K562 (cell line): ENCODE data around the gene CREB5. TPM values are rescaled to one million over a fixed set of nuclear protein-coding genes. Genes with fewer than 3 reads are reported as not detected.
A peak's percentile ranks its signal among the peaks of the same experiment; 100 is the strongest.

Experiments used
- ATAC-seq: fragments of 200-7000 bp; cut with Tn5 transposase; 3 replicates; pipeline ENCODE4 v1.9.1; 2020; ENCODE audit warnings: moderate library complexity
- BruUV-seq: library from RNA; stranded (reverse); fragments of 400-500 nt; replicated peaks from 2 replicates; lab custom pipeline; 2021; lab: Mats Ljungman, UMichigan
- CTCF ChIA-PET: fragments of 300-600 bp; formaldehyde crosslinking; extraction: SDS; loops from one replicate; lab custom pipeline; 2021; ENCODE audit warnings: low intra/inter-chr PET ratio; lab: Yijun Ruan, JAX
- POLR2A ChIA-PET: fragments of 300-600, 350-650 bp; sonication (Branson Sonifier 250); formaldehyde crosslinking; extraction: SDS; loops from one replicate; lab custom pipeline; 2021; ENCODE audit warnings: antibody characterized with exemption, inconsistent platforms; lab: Yijun Ruan, JAX
- DNase-seq, 4 experiments: peaks; one replicate each; pipeline versions ENCODE4 v3.0.0 to v3.0.0-alpha.2; 2011 to 2018; ENCODE audit warnings: low spot score in 3 of 4, mixed read lengths in 3 of 4; ENCODE audit errors: extremely low read depth in 1 of 4
- FAIRE-seq: peaks from 2 replicates; lab custom pipeline; 2011; peaks lifted over from hg19 to GRCh38; lab: Jason Lieb, UNC
- H2AFZ ChIP-seq: 2 replicates; pipeline ENCODE4 v1.6.0; 2011; ENCODE audit warnings: low read depth, low read length, control low read depth, inconsistent platforms
- H3K27ac ChIP-seq: fragments of 200-600 bp; 3 replicates; pipeline ENCODE4 v1.8.0; 2011; ENCODE audit warnings: low read depth, mild to moderate bottlenecking, control low read depth, inconsistent platforms, low read length, moderate library complexity, mixed read lengths; ENCODE audit errors: extremely low read depth
- H3K27me3 ChIP-seq, 2 experiments: fragments of 300-600 bp in 1 of 2; 2 replicates in 1 of 2; 3 replicates in 1 of 2; pipeline versions ENCODE4 v1.6.0 to v1.8.0; 2011; ENCODE audit warnings: inconsistent platforms in 2 of 2, low read length in 2 of 2, mild to moderate bottlenecking in 1 of 2, mixed read lengths in 1 of 2, moderate library complexity in 1 of 2; ENCODE audit not compliant: control insufficient read depth in 2 of 2, insufficient read depth in 2 of 2
- H3K36me3 ChIP-seq: fragments of 300-600 bp; 3 replicates; pipeline ENCODE4 v1.8.0; 2011; ENCODE audit warnings: mild to moderate bottlenecking, low read length, inconsistent platforms; ENCODE audit not compliant: control insufficient read depth, insufficient read depth
- H3K4me1 ChIP-seq, 2 experiments: fragments of 200-600 bp in 1 of 2; replicated peaks in 1 of 2; 2 replicates in 1 of 2; 3 replicates in 1 of 2; pipeline versions ENCODE4 v1.5.1 to v1.8.0; 2011; ENCODE audit warnings: inconsistent platforms in 2 of 2, low read length in 2 of 2, mild to moderate bottlenecking in 1 of 2, mixed read lengths in 1 of 2, moderate library complexity in 1 of 2; ENCODE audit not compliant: control insufficient read depth in 2 of 2, insufficient read depth in 2 of 2
- H3K4me2 ChIP-seq: 2 replicates; pipeline ENCODE4 v1.6.1; 2011; ENCODE audit warnings: low read length, control low read depth, inconsistent platforms, mixed read lengths; ENCODE audit not compliant: insufficient read depth
- H3K4me3 ChIP-seq: fragments of 200-600 bp; sonication (generic), shearing (Covaris generic); 2 replicates; pipeline ENCODE4 v1.5.1; 2016; ENCODE audit warnings: control low read depth, inconsistent platforms
- H3K79me2 ChIP-seq: fragments of 200-600 bp; 3 replicates; pipeline ENCODE4 v1.8.0; 2011; ENCODE audit warnings: low read length, inconsistent platforms; ENCODE audit not compliant: control insufficient read depth, insufficient read depth
- H3K9ac ChIP-seq, 2 experiments: 2 replicates each; pipeline versions ENCODE4 v1.6.0 to v1.6.1; 2011; ENCODE audit warnings: low read depth in 2 of 2, low read length in 2 of 2, control low read depth in 1 of 2, inconsistent platforms in 1 of 2, mild to moderate bottlenecking in 1 of 2, mixed read lengths in 1 of 2; ENCODE audit not compliant: insufficient read depth in 1 of 2
- H3K9me1 ChIP-seq: one replicate; pipeline ENCODE4 v1.6.0; 2011; ENCODE audit warnings: inconsistent platforms, mild to moderate bottlenecking, low read length, moderate library complexity; ENCODE audit not compliant: control insufficient read depth, insufficient read depth
- H3K9me3 ChIP-seq: replicated peaks from 2 replicates; pipeline ENCODE4 v1.5.1; 2011; ENCODE audit warnings: low read depth, low read length, inconsistent platforms; ENCODE audit not compliant: control insufficient read depth, insufficient read depth
- H4K20me1 ChIP-seq: replicated peaks from 2 replicates; pipeline ENCODE4 v1.6.1; 2011; ENCODE audit warnings: low read length, inconsistent platforms, mixed read lengths; ENCODE audit not compliant: control insufficient read depth, insufficient read depth
- CCNT2 ChIP-seq: IDR thresholded peaks from 2 replicates; pipeline ENCODE4 v1.6.1; 2011; ENCODE audit warnings: borderline replicate concordance, low read depth, mild to moderate bottlenecking, moderate library complexity, mixed read lengths, low read length; ENCODE audit not compliant: insufficient read length; ENCODE audit errors: extremely low read depth
- TAF7 ChIP-seq: fragments of 450-650 bp; IDR thresholded peaks from 2 replicates; pipeline ENCODE4 v1.6.1; 2016; ENCODE audit warnings: missing genetic modification characterization, missing compliant biosample characterization
- WGBS: fragments of 100-300 bp; shearing (Covaris generic); methylation state at CpG from one replicate; pipeline ENCODE4 v1.1.6; 2016; ENCODE audit warnings: low coverage, mixed read lengths; ENCODE audit not compliant: insufficient coverage; ENCODE audit errors: missing lambda C conversion rate; 5-methylcytosine and 5-hydroxymethylcytosine counted together
- in situ Hi-C: fragments of 300-500 bp; cut with MboI; formaldehyde crosslinking; loops from 4 replicates; pipeline ENCODE4 v1.15.0; 2018; ENCODE audit warnings: inconsistent platforms, mixed read lengths
- intact Hi-C: fragments of 100-400 bp; cut with micrococcal nuclease; formaldehyde crosslinking; loops from 2 replicates; pipeline ENCODE4 v1.14.2; 2022
- polyA plus RNA-seq, 8 experiments: library from polyadenylated mRNA; depleted of rRNA in 4 of 8; stranded (reverse) in 5 of 8; unstranded in 3 of 8; fragments of >200 nt; fragmentation: Nextera tagmentation in 2 of 8; fragmentation: Illumina TruSeq in 1 of 8; extraction: Ambion mirVana in 2 of 8; extraction: Trizol in 1 of 8; gene quantifications; 2 replicates each; pipeline versions ENCODE4 v1.2.1 to v1.2.3, GENCODE V29; 2011 to 2014; ENCODE audit warnings: inconsistent platforms in 1 of 8, missing spikeins in 1 of 8
- total RNA-seq, 7 experiments: library from RNA; depleted of rRNA in 6 of 7; stranded (reverse); fragments of >200 nt in 6 of 7; fragmentation: Illumina TruSeq in 2 of 7; extraction: Trizol in 2 of 7; gene quantifications; 2 replicates each; pipeline versions ENCODE4 v1.2.1 to v1.2.3, GENCODE V29; 2011 to 2021; ENCODE audit warnings: low replicate concordance in 1 of 7
- TF ChIP-seq, protein P1 (sequence below): IDR thresholded peaks from 3 replicates; pipeline ENCODE4 v1.6.1; 2011; ENCODE audit warnings: borderline replicate concordance, mild to moderate bottlenecking; ENCODE audit not compliant: insufficient read length, insufficient read depth
- TF ChIP-seq, protein P2 (sequence below): fragments of 450-650 bp; formaldehyde crosslinking; IDR thresholded peaks from 2 replicates; pipeline ENCODE4 v1.4.0; 2022; ENCODE audit warnings: mild to moderate bottlenecking, moderate library complexity
- TF ChIP-seq, protein P3 (sequence below), 2 experiments: IDR thresholded peaks; 2 replicates each; pipeline ENCODE4 v1.6.1; 2012; ENCODE audit warnings: improper control_type of control experiment in 2 of 2, low read depth in 2 of 2, low read length in 2 of 2, borderline replicate concordance in 1 of 2

Gene CREB5
- total and polyA plus RNA-seq, 9 of the 15 experiments (the other 6 are each of a cell fraction or from before 2014, with no cell fraction given): 0.33 to 6.4 (median 1.8) TPM

DNA sequence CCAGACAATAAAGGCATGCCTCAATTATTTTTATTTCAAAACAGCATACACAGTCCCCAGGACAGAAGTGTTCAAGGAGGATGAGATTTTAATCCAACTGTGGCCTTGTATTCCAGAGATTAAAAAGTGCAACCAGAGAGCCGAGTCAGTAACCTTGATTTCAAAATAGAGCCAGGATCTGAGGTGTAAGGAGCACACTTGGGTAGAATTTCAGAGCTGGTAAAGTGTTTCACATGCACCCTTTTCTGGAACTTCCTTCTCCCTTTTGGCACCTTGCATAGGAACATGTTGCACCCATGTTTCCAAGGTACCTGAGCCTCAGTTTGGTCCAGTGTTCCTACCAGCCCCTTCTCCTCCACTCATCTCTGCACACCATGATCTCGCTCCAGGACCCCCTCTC is 320.7 kb downstream of the CREB5 start:
- intact Hi-C loops (no loop called here), in situ Hi-C loops (no loop called here)
- Histone ChIP-seq H3K27ac (no peak overlapping the region), H3K79me2 (no peaks in the 10 kb centered on the region), H2AFZ (no peak overlapping the region), H3K9me1 (no peaks in the 10 kb centered on the region), H3K27me3 (peaks cover 0 to 7% of the 10 kb centered on the region in 2 experiments; a peak in 3 of 5 replicates), H3K4me2 (no peak overlapping the region), H3K36me3 (no peaks in the 10 kb centered on the region), H3K9me3 (no peaks in the 10 kb centered on the region), H3K4me3 (no peak overlapping the region), H3K9ac (no peak overlapping the region), H3K4me1 (no peaks in the 10 kb centered on the region), H4K20me1 (no peaks in the 10 kb centered on the region)
- TF ChIP-seq, protein P1, sequence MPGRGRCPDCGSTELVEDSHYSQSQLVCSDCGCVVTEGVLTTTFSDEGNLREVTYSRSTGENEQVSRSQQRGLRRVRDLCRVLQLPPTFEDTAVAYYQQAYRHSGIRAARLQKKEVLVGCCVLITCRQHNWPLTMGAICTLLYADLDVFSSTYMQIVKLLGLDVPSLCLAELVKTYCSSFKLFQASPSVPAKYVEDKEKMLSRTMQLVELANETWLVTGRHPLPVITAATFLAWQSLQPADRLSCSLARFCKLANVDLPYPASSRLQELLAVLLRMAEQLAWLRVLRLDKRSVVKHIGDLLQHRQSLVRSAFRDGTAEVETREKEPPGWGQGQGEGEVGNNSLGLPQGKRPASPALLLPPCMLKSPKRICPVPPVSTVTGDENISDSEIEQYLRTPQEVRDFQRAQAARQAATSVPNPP: no peak
- 0% methylated on average over 2 of the region's 2 CpGs for WGBS
- ChIA-PET CTCF (no interaction called here), POLR2A (no interaction called here)
- ATAC-seq: no peak
- DNase-seq: no peak
- no TSS peak for BruUV-seq
- FAIRE-seq: no peak

DNA sequence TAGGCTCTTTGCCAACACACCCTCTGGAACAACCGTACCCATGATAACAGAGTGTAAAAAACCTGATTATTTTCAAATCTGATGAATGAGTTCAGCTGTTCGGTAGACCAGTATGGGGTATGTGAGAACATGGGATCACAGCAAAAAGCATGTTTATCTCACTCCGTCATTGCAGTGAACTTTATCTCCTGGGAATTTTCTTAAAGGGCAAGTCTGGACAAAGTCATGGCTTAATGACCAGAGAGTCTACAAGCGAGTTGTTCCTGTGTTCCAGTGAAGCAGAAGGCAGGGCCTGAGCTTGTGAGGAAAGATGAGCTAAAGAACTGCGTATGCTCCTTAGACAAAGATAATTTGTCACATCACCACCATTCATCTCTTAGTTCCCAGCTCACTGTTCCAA is 326.1 kb downstream of the CREB5 start:
- Histone ChIP-seq H3K9ac (no peak overlapping the region), H3K79me2 (no peaks in the 10 kb centered on the region), H3K4me2 (no peak overlapping the region), H3K27ac (no peak overlapping the region), H3K9me1 (no peaks in the 10 kb centered on the region), H3K36me3 (no peaks in the 10 kb centered on the region), H3K27me3 (peaks cover 0 to 4% of the 10 kb centered on the region in 2 experiments; a peak in 1 of 5 replicates), H3K4me3 (no peak overlapping the region), H4K20me1 (no peaks in the 10 kb centered on the region; the same call in 1 of the 2 replicates), H3K9me3 (no peaks in the 10 kb centered on the region), H3K4me1 (no peaks in the 10 kb centered on the region), H2AFZ (no peak overlapping the region)
- in situ Hi-C loops: no loop called here
- ChIA-PET CTCF (no interaction called here), POLR2A (no interaction called here)
- intact Hi-C loops: no loop called here
- no peak for FAIRE-seq
- TF ChIP-seq TAF7 (tag): no peak
- TF ChIP-seq CCNT2: no peak
- TF ChIP-seq, protein P2, sequence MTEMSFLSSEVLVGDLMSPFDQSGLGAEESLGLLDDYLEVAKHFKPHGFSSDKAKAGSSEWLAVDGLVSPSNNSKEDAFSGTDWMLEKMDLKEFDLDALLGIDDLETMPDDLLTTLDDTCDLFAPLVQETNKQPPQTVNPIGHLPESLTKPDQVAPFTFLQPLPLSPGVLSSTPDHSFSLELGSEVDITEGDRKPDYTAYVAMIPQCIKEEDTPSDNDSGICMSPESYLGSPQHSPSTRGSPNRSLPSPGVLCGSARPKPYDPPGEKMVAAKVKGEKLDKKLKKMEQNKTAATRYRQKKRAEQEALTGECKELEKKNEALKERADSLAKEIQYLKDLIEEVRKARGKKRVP: no peak
- TF ChIP-seq, protein P3, sequence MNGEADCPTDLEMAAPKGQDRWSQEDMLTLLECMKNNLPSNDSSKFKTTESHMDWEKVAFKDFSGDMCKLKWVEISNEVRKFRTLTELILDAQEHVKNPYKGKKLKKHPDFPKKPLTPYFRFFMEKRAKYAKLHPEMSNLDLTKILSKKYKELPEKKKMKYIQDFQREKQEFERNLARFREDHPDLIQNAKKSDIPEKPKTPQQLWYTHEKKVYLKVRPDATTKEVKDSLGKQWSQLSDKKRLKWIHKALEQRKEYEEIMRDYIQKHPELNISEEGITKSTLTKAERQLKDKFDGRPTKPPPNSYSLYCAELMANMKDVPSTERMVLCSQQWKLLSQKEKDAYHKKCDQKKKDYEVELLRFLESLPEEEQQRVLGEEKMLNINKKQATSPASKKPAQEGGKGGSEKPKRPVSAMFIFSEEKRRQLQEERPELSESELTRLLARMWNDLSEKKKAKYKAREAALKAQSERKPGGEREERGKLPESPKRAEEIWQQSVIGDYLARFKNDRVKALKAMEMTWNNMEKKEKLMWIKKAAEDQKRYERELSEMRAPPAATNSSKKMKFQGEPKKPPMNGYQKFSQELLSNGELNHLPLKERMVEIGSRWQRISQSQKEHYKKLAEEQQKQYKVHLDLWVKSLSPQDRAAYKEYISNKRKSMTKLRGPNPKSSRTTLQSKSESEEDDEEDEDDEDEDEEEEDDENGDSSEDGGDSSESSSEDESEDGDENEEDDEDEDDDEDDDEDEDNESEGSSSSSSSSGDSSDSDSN (IDR thresholded peaks at IDR 0.05; ENCODE audit: borderline replicate concordance in 1 of 2, low read depth in 2 of 2, low read length in 2 of 2): no peak
- 3% methylated on average over 5 of the region's 5 CpGs for WGBS
- peak in 1 of 4 experiments; percentile 4 for DNase-seq
- no TSS peak for BruUV-seq
- no peak for ATAC-seq
